GM12878 (cell line): ENCODE results near the gene CCDC88C. TPM values are rescaled to one million over a fixed set of nuclear protein-coding genes. Genes with fewer than 3 reads are reported as not detected.

Source experiments
- BCLAF1 ChIP-seq: fragments of 450-650 bp; IDR thresholded peaks from 2 replicates; pipeline ENCODE4 v1.6.1; 2017; ENCODE audit warnings: antibody characterized with exemption, mild to moderate bottlenecking, moderate library complexity
- CBX3 ChIP-seq: fragments of 200-600 bp; sonication (generic); IDR thresholded peaks from 2 replicates; pipeline ENCODE4 v1.6.1; 2016; ENCODE audit warnings: low read depth, borderline replicate concordance
- IRF4 ChIP-seq: IDR thresholded peaks from 2 replicates; pipeline ENCODE4 v1.6.1; 2011; ENCODE audit warnings: low read depth, low read length
- MXI1 ChIP-seq: fragments of 150-350 bp; IDR thresholded peaks from 2 replicates; pipeline ENCODE4 v1.6.1; 2011; ENCODE audit warnings: low read depth, mild to moderate bottlenecking, inconsistent platforms, low read length, improper control_type of control experiment
- PAX8 ChIP-seq: fragments of 450-650 bp; IDR thresholded peaks from 2 replicates; pipeline ENCODE4 v1.6.1; 2017; ENCODE audit warnings: mild to moderate bottlenecking, moderate library complexity
- PKNOX1 ChIP-seq: fragments of 450-650 bp; IDR thresholded peaks from 2 replicates; pipeline ENCODE4 v1.6.1; 2016; ENCODE audit warnings: mild to moderate bottlenecking
- PRDM15 ChIP-seq: fragments of 450-650 bp; formaldehyde crosslinking; IDR thresholded peaks from 2 replicates; pipeline ENCODE4 v1.4.0; 2020; ENCODE audit warnings: mild to moderate bottlenecking, moderate library complexity
- RB1 ChIP-seq: fragments of 450-650 bp; formaldehyde crosslinking; IDR thresholded peaks from 2 replicates; pipeline ENCODE4 v1.6.1; 2017; ENCODE audit warnings: mild to moderate bottlenecking, borderline replicate concordance
- YBX1 ChIP-seq: fragments of 450-650 bp; IDR thresholded peaks from 2 replicates; pipeline ENCODE4 v1.6.1; 2016; ENCODE audit warnings: antibody characterized with exemption
- ZNF207 ChIP-seq: fragments of 450-650 bp; IDR thresholded peaks from 2 replicates; pipeline ENCODE4 v1.6.1; 2014; ENCODE audit warnings: antibody characterized with exemption, mild to moderate bottlenecking, borderline replicate concordance
- polyA plus RNA-seq, 11 experiments: library from polyadenylated mRNA; depleted of rRNA in 4 of 11; unstranded in 6 of 11; stranded (reverse) in 5 of 11; fragments of >200 nt; fragmentation: Nextera tagmentation in 4 of 11; fragmentation: Illumina TruSeq in 1 of 11; extraction: Ambion mirVana in 4 of 11; extraction: Trizol in 1 of 11; gene quantifications; 1 replicate in 1 of 11; 2 replicates in 10 of 11; pipeline versions ENCODE4 v1.2.1 to v1.2.3, GENCODE V29; 2011 to 2016; ENCODE audit warnings: inconsistent platforms in 2 of 11, missing spikeins in 2 of 11, low read depth in 1 of 11
- total RNA-seq, 4 experiments: library from RNA; depleted of rRNA in 3 of 4; stranded (reverse); fragments of >200 nt in 3 of 4; fragmentation: Illumina TruSeq in 1 of 4; extraction: Trizol in 1 of 4; gene quantifications; 2 replicates each; pipeline versions ENCODE4 v1.2.1 to v1.2.3, GENCODE V29; 2013 to 2021
- TF ChIP-seq, protein P1 (sequence below): IDR thresholded peaks from 2 replicates; pipeline ENCODE4 v1.6.1; 2012; ENCODE audit warnings: mild to moderate bottlenecking, low read depth, low read length
- TF ChIP-seq, protein P2 (sequence below): IDR thresholded peaks from 2 replicates; pipeline ENCODE4 v1.6.1; 2012; ENCODE audit warnings: low read length, inconsistent platforms

Gene CCDC88C
- total and polyA plus RNA-seq, 10 of the 15 experiments (the other 5 are each of a cell fraction or from before 2014, with no cell fraction given), result 4.0 to 79.6 (median 36.6) TPM

GRCh38 chr14:91249841-91250616 is 167.6 kb downstream of the CCDC88C start (continued):
- peak; percentile 85 for TF ChIP-seq PKNOX1
- TF ChIP-seq BCLAF1, result no peak
- TF ChIP-seq, protein P1, sequence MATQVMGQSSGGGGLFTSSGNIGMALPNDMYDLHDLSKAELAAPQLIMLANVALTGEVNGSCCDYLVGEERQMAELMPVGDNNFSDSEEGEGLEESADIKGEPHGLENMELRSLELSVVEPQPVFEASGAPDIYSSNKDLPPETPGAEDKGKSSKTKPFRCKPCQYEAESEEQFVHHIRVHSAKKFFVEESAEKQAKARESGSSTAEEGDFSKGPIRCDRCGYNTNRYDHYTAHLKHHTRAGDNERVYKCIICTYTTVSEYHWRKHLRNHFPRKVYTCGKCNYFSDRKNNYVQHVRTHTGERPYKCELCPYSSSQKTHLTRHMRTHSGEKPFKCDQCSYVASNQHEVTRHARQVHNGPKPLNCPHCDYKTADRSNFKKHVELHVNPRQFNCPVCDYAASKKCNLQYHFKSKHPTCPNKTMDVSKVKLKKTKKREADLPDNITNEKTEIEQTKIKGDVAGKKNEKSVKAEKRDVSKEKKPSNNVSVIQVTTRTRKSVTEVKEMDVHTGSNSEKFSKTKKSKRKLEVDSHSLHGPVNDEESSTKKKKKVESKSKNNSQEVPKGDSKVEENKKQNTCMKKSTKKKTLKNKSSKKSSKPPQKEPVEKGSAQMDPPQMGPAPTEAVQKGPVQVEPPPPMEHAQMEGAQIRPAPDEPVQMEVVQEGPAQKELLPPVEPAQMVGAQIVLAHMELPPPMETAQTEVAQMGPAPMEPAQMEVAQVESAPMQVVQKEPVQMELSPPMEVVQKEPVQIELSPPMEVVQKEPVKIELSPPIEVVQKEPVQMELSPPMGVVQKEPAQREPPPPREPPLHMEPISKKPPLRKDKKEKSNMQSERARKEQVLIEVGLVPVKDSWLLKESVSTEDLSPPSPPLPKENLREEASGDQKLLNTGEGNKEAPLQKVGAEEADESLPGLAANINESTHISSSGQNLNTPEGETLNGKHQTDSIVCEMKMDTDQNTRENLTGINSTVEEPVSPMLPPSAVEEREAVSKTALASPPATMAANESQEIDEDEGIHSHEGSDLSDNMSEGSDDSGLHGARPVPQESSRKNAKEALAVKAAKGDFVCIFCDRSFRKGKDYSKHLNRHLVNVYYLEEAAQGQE, result no peak
- no peak for TF ChIP-seq RB1
- TF ChIP-seq YBX1, result no peak
- no peak for TF ChIP-seq PAX8
- TF ChIP-seq ZNF207, result no peak
- no peak for TF ChIP-seq CBX3
- TF ChIP-seq IRF4, result no peak
- TF ChIP-seq, protein P2, sequence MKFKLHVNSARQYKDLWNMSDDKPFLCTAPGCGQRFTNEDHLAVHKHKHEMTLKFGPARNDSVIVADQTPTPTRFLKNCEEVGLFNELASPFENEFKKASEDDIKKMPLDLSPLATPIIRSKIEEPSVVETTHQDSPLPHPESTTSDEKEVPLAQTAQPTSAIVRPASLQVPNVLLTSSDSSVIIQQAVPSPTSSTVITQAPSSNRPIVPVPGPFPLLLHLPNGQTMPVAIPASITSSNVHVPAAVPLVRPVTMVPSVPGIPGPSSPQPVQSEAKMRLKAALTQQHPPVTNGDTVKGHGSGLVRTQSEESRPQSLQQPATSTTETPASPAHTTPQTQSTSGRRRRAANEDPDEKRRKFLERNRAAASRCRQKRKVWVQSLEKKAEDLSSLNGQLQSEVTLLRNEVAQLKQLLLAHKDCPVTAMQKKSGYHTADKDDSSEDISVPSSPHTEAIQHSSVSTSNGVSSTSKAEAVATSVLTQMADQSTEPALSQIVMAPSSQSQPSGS, result no peak; the same call in 1 of the 2 replicates
- no peak for TF ChIP-seq PRDM15
- 0 out of 2 replicates have a peak, but pooled peaks have one; percentile 60 for TF ChIP-seq MXI1
